Stimulated activated naive CD8-positive, alpha-beta T cell treated with anti-CD3 and anti-CD28 coated beads, Interleukin-15, amount 100 ng/mL, for 72 hours (primary cell): ENCODE results near the gene MT1H.
A peak's percentile ranks its signal among the peaks of the same experiment; 100 is the strongest.

Source experiments
- ATAC-seq: fragments of 150-1000 bp; cut with Tn5 transposase; 2 replicates; pipeline ENCODE4 v1.10.0; 2021; ENCODE audit warnings: mild to moderate bottlenecking, moderate library complexity
- DNase-seq, 2 donors: peaks; one replicate each; pipeline ENCODE4 v3.0.0; 2021 to 2022
- H3K27ac Mint-ChIP-seq, 2 donors: one replicate each; pipeline ENCODE4 v1.8.0; 2022; ENCODE audit warnings: mild to moderate bottlenecking in 2 of 2, mixed read lengths in 2 of 2, moderate library complexity in 2 of 2
- H3K27me3 Mint-ChIP-seq: one replicate; pipeline ENCODE4 v1.8.0; 2022; ENCODE audit warnings: mixed read lengths
- H3K4me1 Mint-ChIP-seq: one replicate; pipeline ENCODE4 v1.8.0; 2022; ENCODE audit warnings: mild to moderate bottlenecking, mixed read lengths
- H3K4me3 Mint-ChIP-seq, 2 donors: one replicate each; pipeline ENCODE4 v1.8.0; 2022; ENCODE audit warnings: mild to moderate bottlenecking in 2 of 2, mixed read lengths in 2 of 2, moderate library complexity in 1 of 2
- H3K9me3 Mint-ChIP-seq, 2 donors: one replicate each; pipeline ENCODE4 v1.8.0; 2022; ENCODE audit warnings: mixed read lengths in 2 of 2

The MT1H gene

GRCh38 chr16:56684256-56684925 is 14.8 kb downstream of the MT1H start:
- H3K9me3 Mint-ChIP-seq: peaks cover 0 to 11% of the 10 kb centered on the region in 2 donors

GRCh38 chr16:56684926-56685590 is 15.4 kb downstream of the MT1H start:
- ATAC-seq: no peak

More at GRCh38 chr16:56684256-56684925, 14.8 kb downstream of the MT1H start:
- peak overlapping the region; percentile 93 to 97 for H3K4me3 Mint-ChIP-seq
- peak overlapping the region in 1 of 2 donors; percentile 51 for H3K27ac Mint-ChIP-seq
- no peaks in the 10 kb centered on the region for H3K27me3 Mint-ChIP-seq
- no peak for DNase-seq
- no peak for ATAC-seq
- H3K4me1 Mint-ChIP-seq: peaks cover 29% of the 10 kb centered on the region

GRCh38 chr16:56686758-56687157 is 17.1 kb downstream of the MT1H start:
- ATAC-seq (no peak), DNase-seq (no peak)
- H3K27ac Mint-ChIP-seq: no peak overlapping the region
- peaks cover 22% of the 10 kb centered on the region for H3K4me1 Mint-ChIP-seq
- H3K4me3 Mint-ChIP-seq: no peak overlapping the region
- peaks cover 0 to 11% of the 10 kb centered on the region in 2 donors for H3K9me3 Mint-ChIP-seq
- no peaks in the 10 kb centered on the region for H3K27me3 Mint-ChIP-seq

More at GRCh38 chr16:56684926-56685590, 15.4 kb downstream of the MT1H start:
- no peaks in the 10 kb centered on the region for H3K27me3 Mint-ChIP-seq
- DNase-seq: no peak
- peaks cover 29% of the 10 kb centered on the region for H3K4me1 Mint-ChIP-seq
- H3K4me3 Mint-ChIP-seq: no peak overlapping the region
- H3K9me3 Mint-ChIP-seq: peaks cover 0 to 11% of the 10 kb centered on the region in 2 donors
- no peak overlapping the region for H3K27ac Mint-ChIP-seq

- DNase-seq (no peak), ATAC-seq (no peak)
- Mint-ChIP-seq H3K27me3 (no peaks in the 10 kb centered on the region), H3K27ac (no peak overlapping the region), H3K4me3 (no peak overlapping the region), H3K4me1 (peaks cover 9% of the 10 kb centered on the region), H3K9me3 (peaks cover 0 to 11% of the 10 kb centered on the region in 2 donors)
These were observed 19.1 kb downstream of the MT1H start for GRCh38 chr16:56688762-56689161.

GRCh38 chr16:56689171-56689570 is 19.6 kb downstream of the MT1H start:
- peaks cover 5% of the 10 kb centered on the region for H3K4me1 Mint-ChIP-seq
- no peak for ATAC-seq

GRCh38 chr16:56690420-56691122 is 21.0 kb downstream of the MT1H start:
- no peak overlapping the region for H3K4me3 Mint-ChIP-seq
- no peak for DNase-seq
- no peak for ATAC-seq
- peaks cover 0 to 11% of the 10 kb centered on the region in 2 donors for H3K9me3 Mint-ChIP-seq
- no peaks in the 10 kb centered on the region for H3K27me3 Mint-ChIP-seq
- no peaks in the 10 kb centered on the region for H3K4me1 Mint-ChIP-seq
- no peak overlapping the region for H3K27ac Mint-ChIP-seq

More at GRCh38 chr16:56689171-56689570, 19.6 kb downstream of the MT1H start:
- Mint-ChIP-seq H3K27ac (no peak overlapping the region), H3K27me3 (no peaks in the 10 kb centered on the region), H3K9me3 (peaks cover 0 to 11% of the 10 kb centered on the region in 2 donors), H3K4me3 (no peak overlapping the region)
- DNase-seq: no peak

- Mint-ChIP-seq H3K4me3 (no peak overlapping the region), H3K27ac (no peak overlapping the region), H3K9me3 (peaks cover 0 to under 1% of the 10 kb centered on the region in 2 donors), H3K27me3 (no peaks in the 10 kb centered on the region), H3K4me1 (no peaks in the 10 kb centered on the region)
- DNase-seq: no peak
- ATAC-seq: no peak
These were observed 22.3 kb downstream of the MT1H start for GRCh38 chr16:56691885-56692284.

GRCh38 chr16:56695246-56695645 is 25.6 kb downstream of the MT1H start:
- peaks cover 0 to 12% of the 10 kb centered on the region in 2 donors for H3K9me3 Mint-ChIP-seq
- H3K4me1 Mint-ChIP-seq: no peaks in the 10 kb centered on the region
- no peaks in the 10 kb centered on the region for H3K27me3 Mint-ChIP-seq
- no peak overlapping the region for H3K4me3 Mint-ChIP-seq
- DNase-seq: no peak
- no peak for ATAC-seq
- H3K27ac Mint-ChIP-seq: no peak overlapping the region

GRCh38 chr16:56697456-56698155 is 28.0 kb downstream of the MT1H start:
- no peak overlapping the region for H3K4me3 Mint-ChIP-seq
- peaks cover 12% of the 10 kb centered on the region for H3K4me1 Mint-ChIP-seq
- no peak for ATAC-seq
- H3K27me3 Mint-ChIP-seq: no peaks in the 10 kb centered on the region
- H3K9me3 Mint-ChIP-seq: peaks cover 0 to 12% of the 10 kb centered on the region in 2 donors
- no peak for DNase-seq
- no peak overlapping the region for H3K27ac Mint-ChIP-seq

- ATAC-seq (no peak), DNase-seq (no peak)
- H3K4me1 Mint-ChIP-seq: peaks cover 14% of the 10 kb centered on the region
- H3K27me3 Mint-ChIP-seq: no peaks in the 10 kb centered on the region
- H3K4me3 Mint-ChIP-seq: no peak overlapping the region
- H3K9me3 Mint-ChIP-seq: peaks cover 0 to 12% of the 10 kb centered on the region in 2 donors
- H3K27ac Mint-ChIP-seq: no peak overlapping the region
These were observed 30.6 kb downstream of the MT1H start for GRCh38 chr16:56700195-56700594.

GRCh38 chr16:56700631-56701030 is 31.0 kb downstream of the MT1H start:
- no peaks in the 10 kb centered on the region for H3K27me3 Mint-ChIP-seq
- no peak overlapping the region for H3K27ac Mint-ChIP-seq
- H3K4me3 Mint-ChIP-seq: no peak overlapping the region
- ATAC-seq (no peak), DNase-seq (no peak)
- H3K9me3 Mint-ChIP-seq: peaks cover 0 to 12% of the 10 kb centered on the region in 2 donors
- peaks cover 19% of the 10 kb centered on the region for H3K4me1 Mint-ChIP-seq

GRCh38 chr16:56701534-56701933 is 31.9 kb downstream of the MT1H start:
- peaks cover 0 to 12% of the 10 kb centered on the region in 2 donors for H3K9me3 Mint-ChIP-seq
- no peak for ATAC-seq
- H3K27ac Mint-ChIP-seq: peak overlapping the region in 1 of 2 donors; percentile 91

GRCh38 chr16:56702836-56703235 is 33.2 kb downstream of the MT1H start:
- Mint-ChIP-seq H3K27me3 (no peaks in the 10 kb centered on the region), H3K4me1 (peaks cover 34% of the 10 kb centered on the region), H3K27ac (no peak overlapping the region), H3K4me3 (no peak overlapping the region), H3K9me3 (peaks cover 0 to 4% of the 10 kb centered on the region in 2 donors)
- ATAC-seq (no peak), DNase-seq (no peak)

More at GRCh38 chr16:56701534-56701933, 31.9 kb downstream of the MT1H start:
- H3K27me3 Mint-ChIP-seq: no peaks in the 10 kb centered on the region
- no peak overlapping the region for H3K4me3 Mint-ChIP-seq
- peaks cover 28% of the 10 kb centered on the region for H3K4me1 Mint-ChIP-seq
- no peak for DNase-seq

GRCh38 chr16:56708525-56709442 is 39.2 kb downstream of the MT1H start:
- peak; percentile 21 to 34 for DNase-seq
- H3K9me3 Mint-ChIP-seq: no peaks in the 10 kb centered on the region

More at GRCh38 chr16:56708525-56709442, 39.2 kb downstream of the MT1H start:
- peaks cover 59% of the 10 kb centered on the region for H3K4me1 Mint-ChIP-seq
- peak overlapping the region; percentile 80 to 87 for H3K4me3 Mint-ChIP-seq
- H3K27ac Mint-ChIP-seq: peak overlapping the region; percentile 97 to 99
- no peaks in the 10 kb centered on the region for H3K27me3 Mint-ChIP-seq
- ATAC-seq: peak; percentile 77
